ENCODE measurements around the gene ANKRD62.

Gene ANKRD62

DNA sequence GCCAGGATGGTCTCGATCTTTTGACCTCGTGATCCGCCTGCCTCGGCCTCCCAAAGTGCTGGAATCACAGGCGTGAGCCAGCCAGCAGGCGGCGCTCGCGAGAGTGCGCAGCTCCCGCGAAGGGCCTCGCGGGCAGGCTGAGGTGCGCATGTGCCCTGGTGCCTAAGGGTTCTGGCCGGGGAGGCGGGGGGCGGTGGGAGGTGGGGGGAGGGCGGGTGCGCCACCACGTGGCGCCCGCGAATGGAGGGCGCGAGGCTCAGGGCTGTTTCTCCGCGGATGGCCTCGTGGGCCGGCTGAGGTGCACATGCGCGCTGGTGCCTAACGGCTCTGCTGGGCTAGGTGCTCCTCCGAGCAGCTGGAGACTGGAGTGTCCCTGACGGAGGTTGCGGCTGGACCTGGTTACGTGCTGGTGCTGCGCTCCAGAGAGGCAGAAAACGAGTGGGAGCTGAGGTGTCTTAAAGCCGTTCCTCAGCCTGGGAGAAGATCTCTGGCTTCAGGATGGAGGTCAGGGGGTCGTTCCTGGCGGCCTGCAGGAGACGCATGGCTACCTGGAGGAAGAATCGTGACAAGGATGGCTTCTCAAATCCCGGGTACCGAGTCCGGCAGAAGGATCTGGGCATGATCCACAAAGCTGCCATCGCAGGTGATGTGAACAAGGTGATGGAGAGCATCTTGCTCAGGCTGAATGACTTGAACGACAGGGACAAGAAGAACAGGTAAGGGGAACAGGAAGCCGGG is at the start of gene ANKRD62:
TSS of gene ANKRD62 (plus strand) at position 324 of the 738 bp plus-strand sequence. CDS start at position 499, 175 bp downstream.
- DNase-seq, result no peak

DNA sequence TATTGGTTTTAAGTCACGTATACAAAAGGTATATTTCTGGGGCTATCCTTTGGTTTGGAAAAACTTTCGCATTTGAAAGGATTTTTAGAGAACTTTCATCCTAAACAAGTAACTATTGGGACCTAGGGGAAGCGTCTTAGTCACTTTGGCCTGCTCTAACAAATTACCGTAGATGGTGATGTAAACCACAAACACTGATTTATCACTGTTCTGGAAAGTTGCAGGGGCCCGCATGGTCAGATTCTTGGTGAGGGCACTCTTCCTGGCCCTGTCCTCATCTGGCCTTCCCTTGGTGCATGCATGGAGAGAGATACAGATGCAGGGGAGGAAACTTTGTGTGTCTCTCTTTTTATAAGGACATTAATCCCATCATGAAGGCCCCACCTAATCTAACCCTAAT is 49.1 kb upstream of the ANKRD62 start:
- DNase-seq, result no peak

DNA sequence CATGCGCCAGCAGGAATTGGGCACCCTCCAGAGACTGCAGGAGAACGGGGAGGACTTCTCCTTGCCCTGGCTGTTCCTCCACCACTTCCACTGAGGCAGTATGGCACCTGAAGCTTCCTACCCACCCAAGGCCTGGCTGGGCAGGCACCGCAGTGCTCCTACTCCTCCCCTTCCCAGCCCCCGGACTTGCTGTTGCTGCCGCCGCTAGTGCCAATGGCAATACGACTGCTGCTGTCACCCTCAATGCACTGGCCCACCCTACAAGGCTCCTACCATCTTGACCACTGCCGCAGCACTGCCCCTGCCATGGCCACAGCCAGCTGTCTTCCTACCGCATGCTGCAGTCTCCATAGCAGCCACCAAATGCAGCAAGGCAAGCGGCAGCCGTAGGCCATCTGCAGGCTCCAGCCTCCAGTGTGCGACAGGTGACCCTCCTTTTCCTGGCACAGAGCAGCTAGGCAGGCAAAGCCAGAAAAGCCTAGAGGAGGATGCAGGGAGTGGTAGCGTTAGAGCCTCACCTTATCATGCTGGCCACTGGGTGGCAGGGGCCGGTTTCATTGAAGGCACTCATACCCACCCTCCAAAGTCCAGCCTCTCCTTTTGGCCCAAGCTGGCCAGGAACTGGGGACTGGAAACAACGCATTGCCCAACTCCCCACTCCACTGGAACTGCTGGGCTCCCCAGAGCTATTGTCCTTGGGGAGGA is 47.4 kb upstream of the ANKRD62 start:
- DNase-seq, result no peak

DNA sequence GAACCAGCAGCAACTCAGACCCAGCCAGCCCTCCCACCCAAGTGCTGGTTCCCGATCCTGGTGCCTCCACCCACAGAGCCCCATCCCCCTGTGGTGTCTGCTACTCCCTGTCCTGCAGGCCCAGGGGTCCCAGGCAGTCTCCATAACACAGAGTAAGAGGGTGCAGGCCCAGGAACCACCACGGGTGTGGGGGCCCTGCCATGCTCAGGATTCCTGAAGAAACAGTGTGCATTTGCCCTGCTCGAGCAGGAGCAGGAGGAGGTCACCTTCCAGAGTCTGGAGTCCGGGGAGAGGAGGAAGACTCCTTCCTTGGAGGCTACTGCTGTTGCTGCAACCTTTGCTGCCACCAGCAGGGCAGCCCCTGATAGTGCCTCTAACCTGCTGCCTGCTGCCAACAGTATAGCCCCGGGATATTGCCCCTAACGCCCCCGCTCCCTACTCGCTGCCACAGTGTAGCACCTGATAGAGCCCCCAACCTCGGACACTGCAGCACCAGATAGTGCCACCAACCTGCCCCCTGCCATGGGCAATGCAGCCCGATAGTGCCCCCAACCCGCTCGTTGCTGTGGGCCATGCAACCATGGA is 46.8 kb upstream of the ANKRD62 start:
- no peak for DNase-seq

DNA sequence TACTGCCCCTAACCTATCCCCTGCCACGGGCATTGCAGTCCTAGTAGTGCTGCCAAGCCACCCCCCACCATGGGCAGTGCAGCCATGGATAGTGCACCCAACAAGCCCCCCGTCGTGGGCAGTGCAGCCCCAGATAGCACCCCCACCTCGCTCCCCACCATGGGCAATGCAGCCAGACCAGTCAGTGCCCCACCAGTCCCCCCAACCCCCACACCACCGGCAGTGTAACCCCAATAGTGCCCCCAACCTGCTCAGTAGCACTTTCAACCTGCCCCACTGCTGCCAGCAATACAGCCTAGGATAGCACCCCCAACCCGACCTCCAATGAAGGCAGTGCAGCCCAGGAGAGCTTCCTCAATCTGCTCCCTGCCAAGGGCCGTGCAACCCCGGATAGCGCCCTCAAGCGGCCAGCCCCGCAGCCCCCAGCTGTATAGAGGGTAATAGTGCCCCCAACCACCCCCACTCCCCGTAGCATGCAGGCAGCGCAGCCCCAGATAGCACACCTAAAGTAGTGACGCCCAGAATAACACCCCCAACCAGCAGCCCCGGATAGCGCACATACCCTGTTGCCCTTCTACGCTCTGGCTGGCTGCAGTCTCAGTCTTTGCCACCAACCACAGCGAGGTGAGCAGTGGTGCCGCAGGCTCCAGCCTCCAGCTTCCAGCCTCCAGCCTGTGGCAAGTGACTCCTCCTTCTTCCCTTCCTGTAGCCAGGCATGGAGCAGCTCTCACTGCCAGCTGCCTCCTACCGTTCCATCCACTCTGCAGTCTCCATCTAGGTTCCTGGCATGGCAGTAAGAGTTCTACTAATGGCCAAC is 45.4 kb upstream of the ANKRD62 start:
- DNase-seq, result no peak

DNA sequence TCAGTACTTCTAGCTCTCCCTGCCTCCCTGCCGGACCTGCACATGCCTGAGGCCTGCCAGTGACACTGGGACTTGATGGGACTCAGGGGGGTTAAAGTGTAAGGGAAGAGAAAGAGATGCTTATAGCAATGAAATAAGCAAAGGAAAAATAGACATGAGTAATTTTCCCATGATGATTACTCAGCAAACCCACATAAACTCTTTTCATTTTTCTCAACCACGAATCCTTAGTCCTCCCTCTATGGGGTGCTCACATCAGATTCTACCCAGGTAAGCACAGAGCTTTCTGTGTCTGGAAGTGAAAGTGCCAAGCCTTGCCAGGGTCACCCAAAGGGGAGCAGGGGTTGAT is 44.8 kb upstream of the ANKRD62 start:
- no peak for DNase-seq

- DNase-seq, result no peak
Observed at GRCh38 chr18:12049978-12050811, 43.4 kb upstream of the ANKRD62 start.

DNA sequence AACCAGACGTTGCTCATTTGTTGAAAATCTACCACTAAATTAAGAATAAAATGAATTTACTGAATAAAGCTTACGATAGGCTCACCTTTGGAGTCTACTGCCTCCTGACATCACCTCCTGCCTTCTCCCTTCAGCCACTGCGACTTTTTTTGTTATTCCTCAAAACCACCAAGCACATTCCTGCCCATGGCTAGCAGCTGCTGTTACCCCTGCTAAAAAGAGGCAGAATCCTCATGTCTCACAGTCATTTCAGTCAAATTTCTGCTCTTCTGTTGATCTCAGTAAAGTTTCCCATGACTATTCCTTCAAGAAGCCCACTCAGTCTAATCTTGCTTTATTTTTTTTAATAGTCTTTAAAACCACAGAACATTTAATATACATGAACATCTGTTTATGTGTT is 40.8 kb upstream of the ANKRD62 start:
- DNase-seq, result no peak

GRCh38 chr18:12053289-12053688 is 40.4 kb upstream of the ANKRD62 start:
- no peak for DNase-seq

GRCh38 chr18:12056034-12056883 is 37.4 kb upstream of the ANKRD62 start:
- no peak for DNase-seq

DNA sequence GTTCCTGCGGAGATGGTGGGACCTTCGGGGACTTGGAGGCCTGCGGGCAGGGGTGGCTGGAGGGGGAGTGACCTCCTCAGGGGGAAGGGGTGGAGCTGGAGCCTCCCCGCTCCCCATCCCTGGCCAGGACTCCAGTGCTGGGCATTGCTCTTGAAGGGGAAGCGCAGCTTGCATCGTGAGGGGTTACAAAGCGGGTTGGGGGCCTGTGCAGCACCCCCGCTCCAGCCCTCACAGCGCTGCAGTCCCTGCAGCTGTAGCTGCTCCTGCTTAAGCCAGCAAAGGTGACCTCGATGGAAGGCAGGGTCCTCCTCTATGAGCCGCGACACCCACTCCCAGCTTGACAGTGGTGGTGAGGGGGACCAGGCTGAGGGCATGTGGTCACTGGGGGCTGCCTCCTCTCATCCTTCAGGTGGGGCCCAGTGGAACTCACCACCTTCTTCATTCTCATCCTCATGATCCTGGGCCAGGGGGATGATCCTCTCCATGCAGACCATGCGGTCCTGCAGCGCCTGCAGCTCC is 36.7 kb upstream of the ANKRD62 start:
- DNase-seq, result no peak

GRCh38 chr18:12057419-12058039 is 36.1 kb upstream of the ANKRD62 start:
- DNase-seq, result no peak

- DNase-seq, result no peak
Observed at GRCh38 chr18:12059334-12060181, 34.1 kb upstream of the ANKRD62 start.

GRCh38 chr18:12060182-12060870 is 33.3 kb upstream of the ANKRD62 start:
- no peak for DNase-seq

GRCh38 chr18:12061685-12062084 is 32.0 kb upstream of the ANKRD62 start:
- DNase-seq, result no peak

DNA sequence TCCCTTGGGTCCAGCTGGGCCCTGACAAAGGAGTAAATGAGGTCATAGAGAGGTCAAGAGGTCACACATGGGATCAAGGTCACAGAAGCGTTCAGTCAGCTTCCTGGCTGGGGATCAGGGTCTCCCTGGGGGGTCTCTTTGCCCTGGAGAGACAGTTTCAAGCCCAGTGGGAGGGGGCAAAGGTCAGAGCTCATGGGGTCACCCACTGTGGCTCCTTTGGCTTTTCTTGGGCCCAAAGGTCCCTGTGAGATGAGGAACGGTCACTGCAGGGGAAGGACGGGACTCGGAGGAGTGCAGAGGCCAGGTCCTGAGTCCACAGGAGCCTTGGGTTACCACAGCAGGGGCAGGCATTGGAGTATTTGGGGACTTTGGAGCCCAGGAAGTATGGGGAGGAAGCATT is 30.7 kb upstream of the ANKRD62 start:
- DNase-seq, result no peak

- DNase-seq, result no peak
Observed at GRCh38 chr18:12064086-12064763, 29.4 kb upstream of the ANKRD62 start.

DNA sequence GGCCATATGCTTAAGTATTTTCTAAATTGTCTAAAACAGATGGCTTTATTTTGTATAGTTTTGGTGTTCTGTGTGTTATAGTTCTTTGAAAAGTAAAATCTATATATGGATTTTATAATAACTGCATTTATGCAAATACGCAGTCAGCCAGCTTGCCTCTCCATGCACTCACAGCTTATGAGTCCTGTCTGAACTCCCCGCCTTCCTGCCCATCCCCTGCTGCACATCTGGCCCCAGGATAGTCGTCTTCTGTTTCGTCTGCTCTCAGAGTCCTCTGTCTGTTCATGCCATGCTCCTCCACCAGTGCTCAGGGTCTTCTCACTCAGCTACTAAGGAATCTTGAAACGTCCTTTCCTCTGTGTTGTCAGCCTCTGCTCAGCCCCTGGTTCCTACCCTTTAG is 28.2 kb upstream of the ANKRD62 start:
- DNase-seq, result no peak

Data from NCI-H1092 (cell line).